HG02885 (cell line): Measurements from ENCODE around the gene DIPK2B.

Experiments used
- ATAC-seq: cut with Tn5 transposase; IDR thresholded peaks from one replicate; pipeline ENCODE4 v1.9.1; 2021; ENCODE audit warnings: mild to moderate bottlenecking; ENCODE audit not compliant: unreplicated experiment, poor library complexity

Gene DIPK2B

GRCh38 chrX:45164995-45165394 is 35.7 kb downstream of the DIPK2B start:
- no peak for ATAC-seq

DNA sequence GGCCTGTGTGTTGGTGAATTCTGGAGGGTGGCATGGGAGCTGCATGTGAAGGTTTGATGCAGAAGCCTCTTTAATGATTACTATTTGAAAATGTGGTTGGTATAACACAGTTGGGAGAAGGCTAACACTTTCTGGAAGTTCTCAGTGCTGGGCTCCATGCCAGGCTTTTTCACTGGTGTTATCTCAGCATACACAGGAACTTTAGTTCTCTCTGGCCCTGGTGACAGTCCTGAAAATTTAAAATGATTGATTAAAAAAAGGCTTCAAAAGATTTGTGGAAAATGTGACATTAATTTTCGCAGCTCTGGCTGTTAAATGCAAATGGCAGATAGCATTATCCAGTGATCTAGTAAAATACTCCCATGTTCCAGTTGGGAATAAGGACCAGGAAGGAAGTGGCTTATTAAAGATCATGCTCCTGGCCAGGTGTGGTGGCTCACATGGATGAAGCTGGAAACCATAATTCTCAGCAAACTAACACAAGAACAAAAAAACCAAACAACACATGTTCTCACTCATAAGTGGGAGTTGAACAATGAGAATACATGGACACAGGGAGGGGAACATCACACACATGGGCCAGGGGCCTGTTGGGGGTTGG is 36.6 kb downstream of the DIPK2B start:
- no peak for ATAC-seq

- no peak for ATAC-seq
Observed at GRCh38 chrX:45157647-45158046, 43.0 kb downstream of the DIPK2B start.

DNA sequence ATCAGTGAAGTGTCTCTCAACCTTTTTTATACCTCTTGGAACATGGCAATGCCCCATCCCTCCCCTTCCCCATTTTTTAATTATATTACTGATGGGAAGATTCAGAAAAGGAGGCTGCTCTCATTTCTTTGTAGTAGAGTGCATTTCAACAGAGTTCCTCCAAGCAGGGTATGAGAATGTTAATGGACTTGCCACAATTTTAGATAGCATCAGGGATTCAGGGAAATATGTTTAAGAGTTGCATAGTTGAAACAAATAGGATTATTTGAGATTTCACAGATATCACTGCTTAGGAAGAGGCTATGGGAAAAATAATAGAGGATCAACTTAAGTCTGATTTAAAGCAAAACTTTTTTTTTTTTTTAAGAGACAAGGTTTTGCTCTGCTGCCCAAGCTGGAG is 46.2 kb downstream of the DIPK2B start:
- ATAC-seq: no peak

DNA sequence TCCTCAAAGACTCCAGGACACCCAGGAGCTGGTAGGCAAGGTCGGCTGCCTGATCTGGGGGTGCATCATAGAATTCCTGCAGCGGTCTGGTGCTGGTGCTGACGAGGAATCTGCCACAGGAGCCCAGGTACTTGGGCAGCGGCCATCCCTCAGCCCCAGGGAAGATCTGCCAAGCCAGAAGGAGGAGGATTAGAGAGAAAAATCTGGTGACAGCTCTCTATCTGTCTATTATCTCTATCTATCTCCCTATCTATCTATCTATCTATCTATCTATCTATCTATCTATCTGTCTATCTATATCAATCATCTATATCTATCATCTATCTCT is 46.7 kb downstream of the DIPK2B start:
- no peak for ATAC-seq
